ENCODE results near the gene NUP54.

The NUP54 gene

GRCh38 chr4:76120199-76120598 lies 28.0 kb downstream of the NUP54 start:
- TF ChIP-seq CTCF (conservative IDR thresholded peaks at IDR 0.05; ENCODE audit: control insufficient read depth, insufficient read depth, low read depth, low read length) = no peak
- DNase-seq (ENCODE audit: low read depth) = no peak
- no peak overlapping the region for H3K4me3 ChIP-seq (ENCODE audit: control insufficient read depth, low read depth, low read length)

GRCh38 chr4:76117536-76117935 lies 30.7 kb downstream of the NUP54 start:
- DNase-seq (ENCODE audit: low read depth) = no peak
- TF ChIP-seq CTCF (conservative IDR thresholded peaks at IDR 0.05; ENCODE audit: control insufficient read depth, insufficient read depth, low read depth, low read length) = no peak

GRCh38 chr4:76116821-76117220 lies 31.4 kb downstream of the NUP54 start:
- no peak overlapping the region for H3K4me3 ChIP-seq (ENCODE audit: control insufficient read depth, low read depth, low read length)
- no peak for DNase-seq (ENCODE audit: low read depth)
- TF ChIP-seq CTCF (conservative IDR thresholded peaks at IDR 0.05; ENCODE audit: control insufficient read depth, insufficient read depth, low read depth, low read length) = no peak

More at GRCh38 chr4:76117536-76117935, 30.7 kb downstream of the NUP54 start:
- H3K4me3 ChIP-seq (ENCODE audit: control insufficient read depth, low read depth, low read length) = no peak overlapping the region

GRCh38 chr4:76108467-76109181 lies 39.6 kb downstream of the NUP54 start:
- TF ChIP-seq CTCF (conservative IDR thresholded peaks at IDR 0.05; ENCODE audit: control insufficient read depth, insufficient read depth, low read depth, low read length) = no peak
- H3K4me3 ChIP-seq (ENCODE audit: control insufficient read depth, low read depth, low read length) = no peak overlapping the region
- DNase-seq (ENCODE audit: low read depth) = peak; percentile 58

- no peak for TF ChIP-seq CTCF (conservative IDR thresholded peaks at IDR 0.05; ENCODE audit: control insufficient read depth, insufficient read depth, low read depth, low read length)
- H3K4me3 ChIP-seq (ENCODE audit: control insufficient read depth, low read depth, low read length) = no peak overlapping the region
- no peak for DNase-seq (ENCODE audit: low read depth)
These were observed 41.8 kb downstream of the NUP54 start for GRCh38 chr4:76106442-76106841.

GRCh38 chr4:76105652-76106051 lies 42.5 kb downstream of the NUP54 start:
- no peak for TF ChIP-seq CTCF (conservative IDR thresholded peaks at IDR 0.05; ENCODE audit: control insufficient read depth, insufficient read depth, low read depth, low read length)
- no peak overlapping the region for H3K4me3 ChIP-seq (ENCODE audit: control insufficient read depth, low read depth, low read length)
- DNase-seq (ENCODE audit: low read depth) = no peak
